Stimulated activated CD4-positive, alpha-beta T cell treated with anti-CD3 and anti-CD28 coated beads, Interleukin-2, amount 100 ng/mL, for 24 hours (primary cell): ENCODE measurements around the gene WWOX.

ENCODE experiments used
- DNase-seq, 2 donors: peaks; one replicate each; pipeline ENCODE4 v3.0.0-alpha.2; 2020

WWOX gene

DNA sequence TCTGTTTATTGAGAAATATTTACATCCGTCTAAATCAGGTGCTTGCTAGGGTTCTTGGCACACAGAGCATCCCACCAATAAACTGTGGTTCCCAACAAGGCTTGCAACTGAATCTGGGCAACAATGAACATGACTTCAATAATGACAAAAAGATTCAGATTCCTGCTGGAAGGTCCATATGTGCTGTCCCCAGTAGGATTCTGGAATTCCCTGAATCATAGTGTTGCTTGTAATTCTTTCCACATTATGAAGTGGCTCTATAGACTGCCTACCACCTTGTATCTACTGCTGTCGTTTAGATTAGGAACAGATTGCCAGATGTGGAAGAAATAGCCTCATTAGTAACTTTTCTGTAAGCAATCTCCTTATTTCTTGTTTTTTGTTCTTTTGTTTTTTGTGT, 265.9 kb downstream of the WWOX start:
- DNase-seq, result no peak

DNA sequence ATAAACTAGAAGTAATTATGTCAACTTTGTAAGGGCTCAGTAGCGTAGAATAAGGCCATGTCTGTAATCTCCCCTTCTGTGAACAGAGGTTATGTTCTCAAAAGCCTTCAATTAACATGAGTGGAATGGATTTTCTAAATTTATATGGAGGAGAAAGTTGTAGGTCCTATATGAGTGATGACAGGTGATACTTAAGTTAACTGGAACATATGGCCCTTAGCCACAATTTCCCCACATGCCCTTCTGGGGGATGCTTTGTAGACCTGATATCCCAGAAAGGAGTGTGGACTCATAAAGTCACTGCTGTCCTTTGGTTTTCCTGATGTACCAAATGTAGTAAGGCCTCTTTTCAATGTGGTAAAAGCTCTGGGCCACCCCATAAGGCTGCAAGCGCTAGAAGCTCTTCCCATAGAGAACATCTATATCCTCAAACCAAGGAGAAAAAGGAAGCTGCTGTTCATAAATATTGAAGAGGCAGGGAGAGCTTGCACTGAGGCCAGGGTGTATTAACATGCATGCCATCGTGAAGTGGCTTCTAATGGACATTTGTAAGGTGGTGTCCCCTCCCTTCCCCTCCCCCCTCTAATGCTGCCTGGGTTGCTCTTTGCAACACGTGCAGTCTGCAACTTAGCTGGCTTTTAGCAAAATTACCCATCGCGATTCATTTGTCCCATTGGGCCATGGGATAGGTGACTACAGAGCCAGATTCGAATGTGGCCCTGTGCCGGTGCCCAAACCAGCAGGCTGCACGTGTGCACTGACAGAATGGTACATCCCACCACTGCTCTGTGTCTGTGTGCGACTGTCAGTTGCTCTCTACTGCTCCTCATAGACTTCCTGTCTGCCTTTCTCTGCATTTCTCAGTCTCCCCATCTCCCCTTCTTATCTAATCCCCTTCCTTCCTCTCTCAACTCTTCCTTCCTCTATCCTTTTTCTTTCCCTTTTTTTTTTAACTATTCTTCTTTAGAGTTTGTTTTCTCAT, 269.0 kb downstream of the WWOX start:
- DNase-seq, result no peak

DNA sequence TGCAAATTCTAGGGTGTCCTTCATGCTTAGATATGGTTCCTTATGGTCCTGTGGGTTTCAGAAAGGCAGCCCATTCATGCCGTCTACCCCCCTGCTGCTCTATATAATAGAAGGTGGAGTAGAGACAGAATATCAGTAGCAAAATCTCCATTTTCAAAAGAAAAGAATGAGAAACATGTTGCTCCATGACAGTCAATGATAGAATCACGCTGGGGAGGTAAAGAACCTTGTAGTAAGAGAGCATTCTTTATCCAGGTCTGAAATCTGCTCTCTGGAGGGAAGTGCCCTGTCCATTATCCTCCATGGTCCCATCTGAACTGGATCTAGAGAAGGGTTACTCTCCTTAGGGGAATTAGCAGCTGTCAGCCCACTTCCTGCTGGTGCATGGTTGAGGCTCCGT, 272.8 kb downstream of the WWOX start:
- no peak for DNase-seq

DNA sequence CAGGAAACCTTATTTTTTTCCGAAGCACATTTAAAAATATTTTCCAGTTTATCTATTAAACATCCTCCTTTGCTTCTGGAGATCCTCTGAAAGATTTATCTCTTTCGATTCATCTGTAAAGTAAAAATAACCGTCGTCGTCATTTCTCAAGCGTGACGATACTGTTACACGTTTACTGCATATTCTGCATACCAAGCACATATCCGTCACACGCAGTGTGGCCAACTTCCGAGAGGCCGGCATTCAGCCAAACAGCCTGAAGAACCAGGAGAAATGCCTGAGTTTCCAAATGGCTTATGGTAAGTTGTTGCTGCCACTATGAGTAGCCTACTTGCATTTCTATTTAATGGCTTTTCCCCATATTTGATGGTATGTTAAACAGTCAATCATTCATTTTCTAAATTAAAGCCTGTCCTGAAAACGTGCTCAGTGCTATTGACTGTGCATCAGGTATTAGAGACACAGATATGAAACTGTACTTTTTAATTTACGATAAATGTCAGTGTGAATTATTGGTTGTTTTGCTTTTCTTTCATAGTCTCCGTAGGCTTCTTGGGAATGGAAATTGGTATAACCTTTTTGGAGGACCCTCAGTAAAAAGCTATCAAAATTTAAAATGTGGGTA, 275.7 kb downstream of the WWOX start:
- DNase-seq, result no peak

DNA sequence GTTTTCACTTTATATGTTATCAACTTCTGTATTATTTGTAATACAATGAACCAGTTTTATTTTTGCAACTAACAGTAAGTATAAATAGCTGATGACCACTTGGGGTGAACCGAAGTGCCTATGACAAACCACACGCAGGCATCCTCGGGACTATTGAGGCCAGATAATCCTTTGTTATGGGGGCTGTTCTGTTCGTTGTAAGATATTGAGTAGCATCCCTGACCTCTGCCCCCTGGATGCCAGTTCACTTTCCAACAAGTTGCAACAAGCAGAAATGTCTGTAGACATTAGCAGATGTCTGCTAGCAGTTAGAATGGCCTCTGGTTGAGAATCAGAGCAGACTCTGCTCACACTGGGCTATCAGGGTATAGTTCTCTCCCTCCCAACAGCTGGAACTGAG, 277.0 kb downstream of the WWOX start:
- DNase-seq, result no peak

DNA sequence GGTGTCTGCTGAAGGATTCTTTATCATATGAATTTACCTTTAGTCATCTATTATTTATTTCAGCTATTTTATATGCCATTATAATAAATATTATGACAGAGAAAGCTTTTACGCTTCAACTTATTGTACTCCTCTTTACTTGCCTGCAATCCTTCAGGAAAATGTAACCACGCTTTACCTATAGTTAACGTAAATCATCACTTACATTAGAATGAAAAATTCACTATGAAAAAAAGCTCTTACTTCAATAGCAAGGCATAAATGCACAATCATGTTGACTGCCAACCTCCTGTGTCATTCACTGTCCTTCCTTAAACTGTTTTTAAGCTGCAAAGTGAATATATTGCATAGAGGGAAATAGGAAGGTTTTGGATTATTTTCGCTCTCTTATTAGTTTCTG, 277.9 kb downstream of the WWOX start:
- DNase-seq, result no peak

DNA sequence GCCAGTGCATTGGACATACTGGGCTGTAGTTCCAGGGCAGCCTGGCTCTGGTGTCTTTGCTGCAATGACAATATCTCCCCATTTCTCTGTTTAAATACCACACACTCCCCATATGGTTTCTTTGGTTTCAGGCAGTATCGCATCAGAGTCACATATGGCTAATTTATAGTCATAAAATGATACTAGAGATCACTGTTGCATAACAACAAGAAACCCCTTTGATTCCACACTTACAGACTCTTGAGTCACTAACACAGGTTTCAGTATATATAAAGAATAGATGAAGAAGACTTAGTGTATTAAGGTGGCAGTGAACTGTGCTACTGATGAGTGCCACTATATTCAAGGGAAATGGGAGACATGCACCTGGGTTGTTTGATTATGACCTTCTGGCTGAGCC, 281.6 kb downstream of the WWOX start:
- no peak for DNase-seq

DNA sequence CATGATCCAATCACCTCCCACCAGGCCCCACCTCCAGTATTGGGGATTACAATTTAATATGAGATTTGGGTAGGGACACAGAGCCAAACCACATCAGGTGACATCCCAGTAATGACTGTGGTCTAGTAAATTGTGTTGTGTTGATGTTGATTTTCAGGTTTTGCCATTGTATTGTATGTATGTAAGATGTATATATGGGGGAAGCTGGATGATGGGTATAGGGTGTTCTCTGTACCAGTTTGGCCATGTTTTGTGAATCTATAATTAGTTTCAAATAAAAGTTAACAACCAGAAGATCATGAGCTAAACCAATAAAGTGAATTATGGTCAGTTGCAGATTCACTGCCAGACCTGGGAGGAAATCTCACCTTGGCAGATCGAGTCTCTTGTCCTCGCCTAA, 283.7 kb downstream of the WWOX start:
- DNase-seq, result no peak

DNA sequence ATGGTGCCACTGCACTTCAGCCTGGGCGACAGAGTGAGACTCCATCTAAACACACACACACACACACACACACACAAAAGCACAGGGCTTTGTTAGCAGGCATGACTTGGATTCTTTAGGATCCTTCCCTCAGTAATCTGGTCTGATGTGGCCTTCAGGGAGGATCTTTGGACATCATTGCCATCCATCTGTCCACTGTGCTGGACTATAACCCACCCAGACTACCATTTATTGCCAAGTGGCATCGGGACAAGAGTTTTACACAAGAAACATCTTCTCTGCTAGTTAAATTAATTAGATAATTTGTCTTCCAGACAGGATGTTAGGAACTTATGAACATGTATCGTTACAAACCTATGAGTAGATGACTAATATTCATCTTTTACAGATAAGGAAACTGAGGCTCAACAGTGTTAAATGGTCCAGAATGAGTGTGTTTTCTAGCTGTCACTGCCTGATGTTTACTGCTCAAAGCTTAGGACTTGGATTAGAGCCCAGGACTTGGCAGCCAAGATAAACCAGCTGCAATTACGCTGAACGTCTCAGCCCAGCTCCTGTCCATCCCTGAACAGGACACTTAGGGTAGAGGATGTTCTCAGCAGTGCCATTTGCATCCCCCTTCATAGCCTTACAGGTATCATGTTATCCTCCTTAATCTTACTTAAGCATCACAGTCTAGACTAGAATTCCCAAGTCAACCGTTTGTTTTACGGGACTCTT, 285.8 kb downstream of the WWOX start:
- no peak for DNase-seq

DNA sequence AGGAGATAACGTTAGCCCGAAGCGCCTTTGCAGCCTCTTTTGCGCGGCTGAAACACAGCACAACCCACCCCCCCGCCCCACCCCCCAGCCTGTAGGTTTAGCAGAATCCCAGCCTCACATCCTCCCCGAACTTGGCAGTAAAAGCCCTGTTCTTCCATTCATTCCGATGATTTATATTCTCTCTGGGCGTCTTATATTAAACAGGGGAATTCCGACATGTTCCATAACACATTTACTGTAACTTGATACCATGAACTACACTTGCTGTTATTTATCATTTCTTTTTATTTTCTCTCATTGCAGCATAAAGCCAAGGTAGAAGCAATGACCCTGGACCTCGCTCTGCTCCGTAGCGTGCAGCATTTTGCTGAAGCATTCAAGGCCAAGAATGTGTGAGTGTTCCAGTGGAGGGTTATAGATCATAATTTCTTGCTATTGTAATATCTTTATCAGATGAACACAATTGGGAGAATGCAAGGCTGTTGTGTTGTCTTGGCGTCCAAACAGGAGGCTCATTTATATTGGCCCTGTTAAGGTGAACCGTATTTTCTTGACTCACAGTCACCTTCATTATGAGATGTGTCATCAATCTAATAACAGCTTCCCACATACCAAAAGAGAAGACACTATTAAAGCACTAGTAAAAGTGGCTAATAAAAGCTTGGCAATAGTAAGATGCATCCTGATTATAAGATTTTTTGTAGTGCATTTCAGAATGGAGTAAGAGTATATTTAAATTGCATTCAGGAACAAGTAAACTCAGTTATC, 287.3 kb downstream of the WWOX start:
- DNase-seq, result no peak

DNA sequence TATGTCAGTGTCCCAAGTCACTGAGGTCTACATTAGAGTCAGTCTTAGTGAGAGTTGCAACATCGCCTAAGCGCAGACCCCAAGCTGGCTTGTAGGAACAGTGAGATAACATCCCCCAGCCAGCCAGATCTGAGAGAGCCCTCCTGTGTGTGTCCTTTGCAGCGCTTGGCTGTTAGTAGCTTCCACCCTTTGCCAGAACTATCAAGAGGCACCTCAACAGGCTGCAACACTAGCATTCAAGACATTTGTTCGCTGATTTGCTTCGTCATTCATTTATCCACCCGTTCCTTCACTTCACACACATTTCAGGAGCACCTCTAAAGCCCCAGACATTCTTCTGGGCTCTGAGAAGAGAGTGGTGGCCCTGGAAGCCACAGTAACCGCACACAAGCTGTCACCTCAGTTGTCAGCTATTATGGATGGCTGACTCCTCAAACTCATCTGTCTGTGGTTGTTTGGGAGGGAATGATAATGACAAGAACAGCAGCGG, 289.6 kb downstream of the WWOX start:
- DNase-seq, result no peak

DNA sequence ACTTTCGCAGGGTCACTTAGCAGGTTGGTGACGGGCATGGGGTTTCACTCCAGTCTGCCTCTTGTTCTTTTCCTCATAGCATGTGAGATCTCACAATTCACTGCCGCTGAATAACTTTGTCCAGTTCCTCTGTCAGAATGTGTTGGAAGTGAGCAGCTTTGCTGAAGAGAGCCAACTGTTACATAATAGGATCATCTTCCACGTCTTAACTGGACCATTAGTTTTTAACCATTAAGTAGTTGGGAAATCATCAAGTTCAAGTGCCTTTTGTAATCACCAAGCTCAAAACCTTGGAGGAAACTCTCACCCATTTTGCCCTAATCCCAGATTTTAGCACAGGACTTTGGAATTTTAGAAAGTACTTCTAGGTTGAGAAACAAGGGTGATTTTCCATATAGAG, 290.6 kb downstream of the WWOX start:
- DNase-seq, result no peak

DNA sequence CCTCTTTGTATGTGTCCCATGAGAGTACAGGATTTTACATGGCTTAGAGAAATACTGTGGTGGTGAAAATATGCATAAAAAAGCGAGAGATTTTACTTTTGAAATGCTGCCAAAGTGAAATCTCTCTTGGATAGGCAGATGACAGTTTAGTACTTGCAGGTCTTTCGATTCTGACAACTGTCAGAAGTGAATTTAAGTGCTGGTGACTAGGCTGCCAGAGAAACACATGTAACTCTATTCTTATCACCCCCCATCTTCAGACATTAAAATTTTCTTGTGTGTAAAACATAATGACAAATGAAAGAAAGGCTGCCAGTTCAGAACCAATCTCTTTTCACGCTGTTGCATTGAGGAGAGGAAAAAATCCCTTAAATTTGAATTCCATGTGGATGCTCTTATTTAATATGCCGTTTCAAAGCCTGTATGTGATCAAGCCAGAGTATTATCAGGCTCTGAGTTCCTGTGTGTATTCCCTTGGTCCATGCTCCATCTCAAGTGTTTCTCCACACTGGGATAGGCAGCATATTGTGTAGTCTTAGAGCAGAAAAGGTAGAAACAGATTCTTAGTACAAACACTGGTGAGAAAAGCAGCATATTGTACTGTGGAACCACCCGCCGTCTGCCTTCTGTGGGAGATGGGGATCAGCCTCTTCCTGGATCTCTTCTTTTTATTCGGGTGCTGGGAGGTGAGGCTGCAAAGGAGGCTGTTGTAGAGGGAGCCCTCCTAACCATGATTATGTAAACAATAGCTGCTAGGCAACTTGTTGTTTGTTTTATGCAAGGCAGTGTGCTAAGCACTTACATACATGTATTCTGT, 291.3 kb downstream of the WWOX start:
- no peak for DNase-seq

DNA sequence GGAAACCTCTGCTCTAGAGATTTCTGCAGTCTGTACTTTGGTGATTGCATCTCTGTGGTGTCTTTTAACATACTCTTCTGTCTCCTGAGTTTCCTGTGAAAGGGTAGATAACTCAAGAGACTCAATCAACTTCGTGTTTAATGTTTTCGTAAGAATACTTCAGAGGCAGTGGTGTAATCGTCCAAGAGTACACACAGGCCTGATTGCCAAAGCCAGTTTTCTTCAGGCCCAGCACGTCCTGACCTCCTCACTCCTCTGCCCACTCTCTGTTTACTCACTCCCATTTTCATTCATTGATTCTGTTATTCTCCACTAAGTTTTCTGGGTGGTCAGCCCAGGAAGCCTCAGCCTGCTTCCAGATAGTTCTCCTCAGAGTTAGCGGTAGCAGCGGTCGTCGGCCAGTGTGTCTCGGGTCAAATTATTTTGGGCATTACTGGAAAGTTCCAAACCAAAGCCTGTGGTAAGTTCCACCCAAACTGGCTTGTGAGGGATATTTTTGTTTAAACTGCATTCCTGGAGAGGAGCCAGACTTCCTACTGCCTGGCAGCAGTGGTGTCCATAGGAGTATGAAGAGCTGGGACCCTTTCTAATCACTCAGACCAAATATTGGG, 293.2 kb downstream of the WWOX start:
- DNase-seq, result no peak

DNA sequence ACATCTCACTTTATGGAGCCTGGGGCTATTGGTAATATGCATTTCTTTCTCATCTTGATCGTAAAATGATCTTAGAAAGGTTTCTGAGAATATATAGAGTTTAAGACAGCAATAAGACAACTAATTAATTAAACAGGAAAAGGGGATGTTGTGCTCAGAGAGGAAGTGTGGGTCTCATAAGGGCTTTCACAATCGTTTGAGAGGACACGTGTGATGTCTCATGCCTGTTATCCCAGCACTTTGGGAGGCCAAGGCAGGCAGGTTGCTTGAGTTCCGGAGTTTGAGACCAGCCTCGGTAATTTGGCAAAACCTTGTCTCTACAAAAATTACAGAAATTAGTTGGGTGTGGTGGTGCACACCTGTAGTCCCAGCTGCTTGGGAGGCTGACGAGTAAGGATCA, 295.6 kb downstream of the WWOX start:
- DNase-seq, result no peak

DNA sequence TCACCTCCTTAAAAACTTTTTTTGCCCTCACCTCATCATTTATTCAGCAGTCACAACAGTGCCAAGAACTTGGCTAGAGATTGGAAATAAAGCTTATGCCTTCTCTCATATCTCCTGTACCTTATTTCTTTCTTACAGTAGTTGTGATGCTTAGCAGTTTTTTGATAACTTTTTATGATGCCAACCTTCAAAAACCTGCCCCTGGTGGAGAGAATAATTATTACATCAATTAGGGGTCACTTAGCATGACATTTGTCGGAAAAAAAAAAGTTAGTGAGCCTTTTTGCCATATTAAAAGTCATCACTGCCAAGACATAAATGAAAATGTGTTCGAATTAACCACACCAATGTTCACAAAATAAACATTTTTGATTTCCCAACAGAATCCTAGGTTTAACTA, 296.6 kb downstream of the WWOX start:
- DNase-seq, result no peak

DNA sequence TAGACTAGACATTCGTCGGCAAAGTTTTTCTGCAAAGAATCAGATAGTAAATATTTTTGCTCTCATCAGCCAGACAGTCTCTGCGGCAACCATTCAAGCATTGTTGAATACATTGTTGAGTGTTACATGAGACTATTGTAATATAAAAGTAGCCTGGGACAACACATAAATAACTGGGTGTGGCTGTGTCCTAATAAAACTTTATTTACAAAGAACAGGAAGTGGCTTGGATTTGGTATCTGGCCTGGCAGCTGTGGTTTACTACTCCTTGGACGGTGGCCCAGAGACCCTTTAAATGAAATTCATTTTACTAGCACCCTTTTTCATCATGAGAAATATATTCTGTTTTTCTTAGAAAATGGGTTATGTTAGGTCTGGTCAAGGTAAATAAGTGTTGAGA, 297.2 kb downstream of the WWOX start:
- no peak for DNase-seq

DNA sequence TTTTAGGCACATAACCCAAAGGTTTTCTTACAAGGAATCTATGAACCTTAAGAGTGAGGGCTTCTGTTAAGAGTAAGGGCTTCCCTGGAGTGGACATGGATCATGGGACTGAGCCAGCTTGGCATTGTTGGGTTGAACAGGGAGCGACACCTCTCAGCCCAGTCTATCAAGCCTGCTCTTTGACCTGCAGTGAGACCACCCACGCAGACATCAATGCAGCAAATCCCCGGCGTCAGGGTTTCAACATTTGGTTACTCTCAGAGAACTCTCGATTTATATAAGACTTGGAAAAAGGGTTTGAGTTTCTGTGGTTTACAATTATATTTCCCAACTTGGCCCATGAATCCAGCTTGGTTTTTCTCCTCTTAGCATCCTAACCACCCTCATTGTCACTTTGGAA, 299.9 kb downstream of the WWOX start:
- no peak for DNase-seq

DNA sequence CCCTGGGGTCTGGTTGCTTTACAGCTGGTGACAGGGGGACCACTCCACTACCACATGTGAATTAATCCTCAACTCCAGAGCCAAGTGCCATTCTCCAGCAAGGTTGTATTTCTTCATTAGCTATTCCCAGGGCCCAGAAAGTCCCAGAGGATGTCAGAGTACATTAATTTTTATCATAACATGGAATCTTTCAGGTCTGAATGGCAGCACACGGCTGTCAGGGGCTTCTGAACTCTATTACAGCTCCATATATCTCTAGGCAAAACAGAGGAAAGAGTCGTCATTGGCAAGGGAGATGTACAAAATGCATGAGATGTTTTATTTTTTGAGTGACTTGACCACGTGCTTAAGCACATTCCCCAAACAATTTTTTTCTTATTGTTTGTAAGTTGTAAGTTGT, 303.4 kb downstream of the WWOX start:
- no peak for DNase-seq

DNA sequence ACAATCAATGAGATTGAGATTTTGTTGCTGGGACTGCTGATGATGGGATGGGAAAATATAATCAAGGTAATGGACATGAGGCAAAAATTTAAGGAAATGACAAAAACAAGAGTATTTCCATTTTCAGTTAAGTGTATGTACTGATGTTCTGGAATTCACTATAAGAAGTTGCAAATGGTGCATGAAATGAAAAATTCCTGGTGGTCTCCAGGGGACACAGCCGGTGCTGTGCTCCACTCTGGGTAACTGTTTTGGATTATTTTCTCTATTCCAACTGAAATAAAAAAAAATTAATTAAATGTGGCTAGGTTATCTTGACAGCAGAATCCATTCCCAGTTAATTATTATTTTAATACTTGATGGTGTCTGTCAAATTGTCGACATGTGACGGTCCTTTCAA, 305.6 kb downstream of the WWOX start:
- DNase-seq, result no peak

DNA sequence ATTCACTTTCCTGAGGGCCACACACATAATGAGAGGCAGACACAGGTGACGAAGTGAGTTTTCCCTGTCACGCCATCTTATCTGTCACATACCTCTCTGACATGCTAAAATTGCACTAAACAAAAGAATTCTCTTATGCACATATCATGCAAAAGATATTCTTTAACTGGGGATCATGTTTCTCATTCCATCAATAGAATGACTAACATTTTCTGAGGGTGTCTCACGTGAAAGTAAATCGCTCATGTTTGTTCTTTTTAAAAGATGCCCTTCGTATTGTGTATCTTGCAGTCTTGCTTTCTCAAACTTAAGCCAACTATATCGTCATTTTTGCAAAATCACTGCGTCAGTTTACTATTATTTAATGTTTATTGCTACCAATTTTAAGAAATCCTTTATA, 306.4 kb downstream of the WWOX start:
- no peak for DNase-seq

DNA sequence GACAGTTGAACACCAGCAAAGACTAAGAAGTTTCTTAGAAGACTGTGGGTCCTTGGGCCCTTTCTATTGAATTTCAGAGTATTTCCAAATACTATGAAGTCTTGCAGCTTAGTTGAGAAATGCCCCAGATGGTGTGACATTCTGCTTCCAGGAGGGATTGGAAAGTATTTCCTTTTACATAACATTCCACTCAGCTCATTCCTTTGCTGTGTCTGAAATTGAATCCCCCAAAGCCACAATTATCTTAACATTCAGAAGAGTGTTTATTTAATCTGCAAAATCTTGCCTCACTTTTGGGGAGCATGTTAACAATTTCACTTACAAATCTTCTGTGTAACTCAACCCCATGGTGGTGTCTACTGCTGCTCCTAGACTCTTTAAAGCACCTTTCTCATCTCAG, 307.7 kb downstream of the WWOX start:
- DNase-seq, result no peak
